Transverse colon (tissue), 4 donors: Measurements from ENCODE around the gene CENPA. TPM values are rescaled to one million over a fixed set of nuclear protein-coding genes. Genes with fewer than 3 reads are reported as not detected.

Source experiments
- DNase-seq: peaks from one replicate; pipeline ENCODE4 v3.0.0-alpha.2; 2019
- H3K27ac ChIP-seq, 4 donors: fragments of 200-600 bp; sonication (generic); 2 replicates each; pipeline ENCODE4 v1.5.1; 2016 to 2018; ENCODE audit warnings: inconsistent platforms in 4 of 4
- H3K27me3 ChIP-seq: fragments of 200-600 bp; sonication (generic); 2 replicates; pipeline ENCODE4 v1.5.1; 2017; ENCODE audit warnings: inconsistent platforms
- H3K36me3 ChIP-seq, 4 donors: fragments of 200-600 bp; sonication (generic); 2 replicates each; pipeline ENCODE4 v1.5.1; 2017 to 2019; ENCODE audit warnings: inconsistent platforms in 4 of 4
- H3K4me1 ChIP-seq, 4 donors: fragments of 200-600 bp; sonication (generic); 2 replicates each; pipeline ENCODE4 v1.5.1; 2017 to 2020; ENCODE audit warnings: inconsistent platforms in 4 of 4
- H3K4me3 ChIP-seq, 4 donors: fragments of 200-600 bp; sonication (generic); 1 replicate in 1 of 4; 2 replicates in 3 of 4; pipeline versions ENCODE4 v1.5.1 to v1.6.1; 2017 to 2019; ENCODE audit warnings: inconsistent platforms in 4 of 4
- H3K9me3 ChIP-seq, 2 donors: fragments of 200-600 bp; sonication (generic); 2 replicates each; pipeline ENCODE4 v1.5.1; 2017 to 2019; ENCODE audit warnings: inconsistent platforms in 2 of 2
- EP300 ChIP-seq: sonication (generic); formaldehyde crosslinking; IDR thresholded peaks from one replicate; pipeline ENCODE4 v1.6.1; 2017; ENCODE audit warnings: antibody characterized with exemption, low read depth
- POLR2A ChIP-seq: fragments of 450-650 bp; IDR thresholded peaks from one replicate; pipeline ENCODE4 v1.6.1; 2016; ENCODE audit warnings: antibody characterized with exemption, mild to moderate bottlenecking, moderate library complexity
- POLR2AphosphoS5 ChIP-seq, 3 donors: sonication (generic); formaldehyde crosslinking; IDR thresholded peaks; one replicate each; pipeline ENCODE4 v1.6.1; 2016; ENCODE audit warnings: antibody characterized with exemption in 3 of 3
- WGBS, 2 donors: methylation state at CpG; one replicate each; pipeline ENCODE4 v1.1.5; 2018; ENCODE audit warnings: low coverage in 1 of 2; 5-methylcytosine and 5-hydroxymethylcytosine counted together
- in situ Hi-C, 4 donors: fragments of 200-750 bp; cut with MboI; loops; one replicate each; pipeline versions ENCODE4 v1.15.0 to v1.15.1; 2017; ENCODE audit warnings: low sequenced_read_pairs in 3 of 4, low pct_ligation_motif_present in 1 of 4, low pct_unique_long_range_greater_than_20kb in 1 of 4
- intact Hi-C: fragments of 100-400 bp; cut with DNase I; formaldehyde crosslinking; loops from one replicate; pipeline ENCODE4 v1.15.1; 2023; ENCODE audit warnings: low total_unique reads
- total RNA-seq, 4 donors: library from RNA; depleted of rRNA; stranded (reverse); fragments of >200 nt; gene quantifications; one replicate each; pipeline ENCODE4 v1.1.0, GENCODE V29; 2016
- TF ChIP-seq, protein P1 (sequence below), 5 experiments: fragments of 200-600 bp in 3 of 5; fragments of 450-650 bp in 2 of 5; sonication (generic) in 3 of 5; IDR thresholded peaks; 1 replicate in 2 of 5; 2 replicates in 3 of 5; pipeline ENCODE4 v1.5.1; 2016 to 2017; ENCODE audit warnings: antibody characterized with exemption in 5 of 5, inconsistent platforms in 3 of 5, mild to moderate bottlenecking in 2 of 5, moderate library complexity in 1 of 5

The CENPA gene
- total RNA-seq, 4 donors from 2014 or later, result 1.1 to 14.9 TPM; not detected in 2

GRCh38 chr2:26752656-26753055 lies 33.2 kb upstream of the CENPA start:
- no peak for TF ChIP-seq POLR2A
- TF ChIP-seq POLR2AphosphoS5 (IDR thresholded peaks at IDR 0.05), result no peak
- TF ChIP-seq, protein P1, sequence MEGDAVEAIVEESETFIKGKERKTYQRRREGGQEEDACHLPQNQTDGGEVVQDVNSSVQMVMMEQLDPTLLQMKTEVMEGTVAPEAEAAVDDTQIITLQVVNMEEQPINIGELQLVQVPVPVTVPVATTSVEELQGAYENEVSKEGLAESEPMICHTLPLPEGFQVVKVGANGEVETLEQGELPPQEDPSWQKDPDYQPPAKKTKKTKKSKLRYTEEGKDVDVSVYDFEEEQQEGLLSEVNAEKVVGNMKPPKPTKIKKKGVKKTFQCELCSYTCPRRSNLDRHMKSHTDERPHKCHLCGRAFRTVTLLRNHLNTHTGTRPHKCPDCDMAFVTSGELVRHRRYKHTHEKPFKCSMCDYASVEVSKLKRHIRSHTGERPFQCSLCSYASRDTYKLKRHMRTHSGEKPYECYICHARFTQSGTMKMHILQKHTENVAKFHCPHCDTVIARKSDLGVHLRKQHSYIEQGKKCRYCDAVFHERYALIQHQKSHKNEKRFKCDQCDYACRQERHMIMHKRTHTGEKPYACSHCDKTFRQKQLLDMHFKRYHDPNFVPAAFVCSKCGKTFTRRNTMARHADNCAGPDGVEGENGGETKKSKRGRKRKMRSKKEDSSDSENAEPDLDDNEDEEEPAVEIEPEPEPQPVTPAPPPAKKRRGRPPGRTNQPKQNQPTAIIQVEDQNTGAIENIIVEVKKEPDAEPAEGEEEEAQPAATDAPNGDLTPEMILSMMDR (IDR thresholded peaks at IDR 0.05), result no peak
- no peak for TF ChIP-seq EP300
- intact Hi-C loops, result loop anchor here (10.0 kb wide), 1 partner anchor 1458 kb away; no protein-coding TSS in a partner anchor
- 73% methylated on average over 3 of the region's 3 CpGs for WGBS, 2 donors
- peaks cover 0 to 3% (median 1%) of the 10 kb centered on the region in 4 donors for H3K4me1 ChIP-seq
- no peaks in the 10 kb centered on the region for H3K9me3 ChIP-seq
- no peaks in the 10 kb centered on the region for H3K36me3 ChIP-seq
- no peak overlapping the region for H3K27ac ChIP-seq
- no peak overlapping the region for H3K4me3 ChIP-seq
- H3K27me3 ChIP-seq, result no peaks in the 10 kb centered on the region
- in situ Hi-C loops, result loop anchor here in 1 of 4 donors (5.0 kb wide), 1 partner anchor 150 kb away; no protein-coding TSS in a partner anchor
- no peak for DNase-seq

DNA sequence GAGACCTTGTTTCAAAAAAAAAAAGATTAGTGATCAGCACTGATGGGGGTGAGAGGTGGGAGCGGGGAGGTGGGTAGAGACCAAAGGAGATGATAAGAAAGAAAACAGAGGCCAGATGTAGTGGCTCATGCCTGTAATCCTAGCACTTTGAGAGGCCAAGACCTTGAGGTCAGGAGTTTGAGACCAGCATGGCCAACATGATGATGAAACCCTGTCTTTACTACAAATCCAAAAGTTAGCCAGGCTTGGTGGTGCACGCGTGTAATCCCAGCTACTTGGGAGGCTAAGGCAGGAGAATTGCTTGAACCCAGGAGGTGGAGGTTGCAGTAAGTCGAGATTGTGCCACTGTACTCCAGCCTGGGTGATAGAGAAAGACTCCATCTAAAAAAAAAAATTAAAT lies 31.3 kb upstream of the CENPA start:
- 92 to 100% methylated on average over 3 to 4 of the region's 4 CpGs for WGBS, 2 donors
- intact Hi-C loops, result loop anchor here (10.0 kb wide), 1 partner anchor 1460 kb away; no protein-coding TSS in a partner anchor
- TF ChIP-seq POLR2AphosphoS5 (IDR thresholded peaks at IDR 0.05), result no peak

GRCh38 chr2:26754972-26755670 lies 30.7 kb upstream of the CENPA start:
- in situ Hi-C loops (loop anchor here in 1 of 4 donors (5.0 kb wide), 1 partner anchor 153 kb away; no protein-coding TSS in a partner anchor), intact Hi-C loops (loop anchor here (10.0 kb wide), 1 partner anchor 1460 kb away; no protein-coding TSS in a partner anchor)
- Histone ChIP-seq H3K4me3 (no peak overlapping the region), H3K4me1 (peaks cover 0 to 9% (median 3%) of the 10 kb centered on the region in 4 donors), H3K9me3 (no peaks in the 10 kb centered on the region), H3K27me3 (no peaks in the 10 kb centered on the region), H3K27ac (no peak overlapping the region), H3K36me3 (no peaks in the 10 kb centered on the region)
- no peak for DNase-seq
- TF ChIP-seq, protein P1 (IDR thresholded peaks at IDR 0.05), result no peak
- TF ChIP-seq POLR2AphosphoS5 (IDR thresholded peaks at IDR 0.05) (no peak), POLR2A (no peak), EP300 (no peak)
- WGBS, 2 donors, result 74% methylated on average over 4 of the region's 4 CpGs; no CpG with 5 or more reads in 1 of the 2 donors

More for the DNA sequence above, 31.3 kb upstream of the CENPA start:
- in situ Hi-C loops, result loop anchor here in 1 of 4 donors (5.0 kb wide), 1 partner anchor 152 kb away; no protein-coding TSS in a partner anchor
- H3K9me3 ChIP-seq, result no peaks in the 10 kb centered on the region
- H3K36me3 ChIP-seq, result no peaks in the 10 kb centered on the region
- DNase-seq, result no peak
- peaks cover 0 to 9% (median 3%) of the 10 kb centered on the region in 4 donors for H3K4me1 ChIP-seq
- H3K27me3 ChIP-seq, result no peaks in the 10 kb centered on the region
- no peak overlapping the region for H3K4me3 ChIP-seq
- H3K27ac ChIP-seq, result no peak overlapping the region

- WGBS, 2 donors, result 56 to 80% methylated on average over 3 to 5 of the region's 5 CpGs
- intact Hi-C loops (loop anchor here (10.0 kb wide), 1 partner anchor 1462 kb away; no protein-coding TSS in a partner anchor), in situ Hi-C loops (no loop called here)
- Histone ChIP-seq H3K27me3 (no peaks in the 10 kb centered on the region), H3K27ac (no peak overlapping the region), H3K4me3 (no peak overlapping the region), H3K4me1 (peaks cover 0 to 9% (median 3%) of the 10 kb centered on the region in 4 donors), H3K36me3 (no peaks in the 10 kb centered on the region), H3K9me3 (no peaks in the 10 kb centered on the region)
- TF ChIP-seq EP300, result no peak
- TF ChIP-seq, protein P1 (IDR thresholded peaks at IDR 0.05), result no peak
- TF ChIP-seq POLR2AphosphoS5 (IDR thresholded peaks at IDR 0.05), result no peak
- TF ChIP-seq POLR2A, result no peak
- DNase-seq, result no peak
Measured at GRCh38 chr2:26756337-26756736, 29.5 kb upstream of the CENPA start.
